OCI-LY3 (cell line): ENCODE measurements around the gene PRDX6.

ENCODE experiments used
- H2AFZ ChIP-seq: fragments of 200-600, 300-600 bp; shearing (Covaris generic); 2 replicates; pipeline ENCODE4 v1.6.0; 2014; ENCODE audit warnings: antibody characterized with exemption, low read depth, low read length
- H3K27ac ChIP-seq: fragments of 200-600, 300-600 bp; sonication (generic); 2 replicates; pipeline ENCODE4 v1.5.1; 2014; ENCODE audit warnings: mild to moderate bottlenecking, low read length, moderate library complexity, mixed read lengths
- H3K27me3 ChIP-seq: fragments of 200-600, 300-600 bp; sonication (generic); 2 replicates; pipeline ENCODE4 v1.6.1; 2014; ENCODE audit warnings: low read depth, low read length, mixed read lengths
- H3K36me3 ChIP-seq: fragments of 200-600, 300-600 bp; sonication (generic); replicated peaks from 2 replicates; pipeline ENCODE3; 2014; ENCODE audit warnings: low read depth, low read length, mixed read lengths
- H3K4me1 ChIP-seq: fragments of 300-600, 200-600 bp; sonication (generic); 2 replicates; pipeline ENCODE4 v1.6.1; 2014; ENCODE audit warnings: low read length, mixed read lengths
- H3K4me2 ChIP-seq: fragments of 200-600, 300-600 bp; sonication (generic); 2 replicates; pipeline ENCODE4 v1.6.1; 2014; ENCODE audit warnings: low read length, mixed read lengths
- H3K4me3 ChIP-seq: fragments of 300-600, 200-600 bp; sonication (generic); 2 replicates; pipeline ENCODE4 v1.5.1; 2014; ENCODE audit warnings: antibody characterized with exemption, mild to moderate bottlenecking, low read length, moderate library complexity
- H3K79me2 ChIP-seq: fragments of 300-600, 200-600 bp; shearing (Covaris generic); 2 replicates; pipeline ENCODE4 v1.6.1; 2014; ENCODE audit warnings: mild to moderate bottlenecking, low read length, mixed read lengths
- H3K9ac ChIP-seq: fragments of 300-600, 200-600 bp; shearing (Covaris generic); 2 replicates; pipeline ENCODE4 v1.6.0; 2014; ENCODE audit warnings: mild to moderate bottlenecking, low read length, moderate library complexity
- H3K9me3 ChIP-seq: fragments of 200-600, 300-600 bp; shearing (Covaris generic); 2 replicates; pipeline ENCODE4 v1.6.1; 2014; ENCODE audit warnings: low read length, mixed read lengths; ENCODE audit not compliant: insufficient read depth
- H4K20me1 ChIP-seq: fragments of 200-600, 300-600 bp; sonication (generic); 2 replicates; pipeline ENCODE4 v1.6.1; 2016; ENCODE audit warnings: low read length, mixed read lengths; ENCODE audit not compliant: insufficient read depth
- EZH2phosphoT487 ChIP-seq: fragments of 200-600 bp; shearing (Covaris generic); IDR thresholded peaks from 2 replicates; pipeline ENCODE4 v1.6.1; 2018; ENCODE audit warnings: antibody characterized with exemption, mixed run types, low read depth
- TF ChIP-seq, protein P1 (sequence below): fragments of 200-600, 300-600 bp; sonication (generic); IDR thresholded peaks from 2 replicates; pipeline ENCODE4 v1.5.1; 2014; ENCODE audit warnings: antibody characterized with exemption, low read length, low read depth

PRDX6 gene

DNA sequence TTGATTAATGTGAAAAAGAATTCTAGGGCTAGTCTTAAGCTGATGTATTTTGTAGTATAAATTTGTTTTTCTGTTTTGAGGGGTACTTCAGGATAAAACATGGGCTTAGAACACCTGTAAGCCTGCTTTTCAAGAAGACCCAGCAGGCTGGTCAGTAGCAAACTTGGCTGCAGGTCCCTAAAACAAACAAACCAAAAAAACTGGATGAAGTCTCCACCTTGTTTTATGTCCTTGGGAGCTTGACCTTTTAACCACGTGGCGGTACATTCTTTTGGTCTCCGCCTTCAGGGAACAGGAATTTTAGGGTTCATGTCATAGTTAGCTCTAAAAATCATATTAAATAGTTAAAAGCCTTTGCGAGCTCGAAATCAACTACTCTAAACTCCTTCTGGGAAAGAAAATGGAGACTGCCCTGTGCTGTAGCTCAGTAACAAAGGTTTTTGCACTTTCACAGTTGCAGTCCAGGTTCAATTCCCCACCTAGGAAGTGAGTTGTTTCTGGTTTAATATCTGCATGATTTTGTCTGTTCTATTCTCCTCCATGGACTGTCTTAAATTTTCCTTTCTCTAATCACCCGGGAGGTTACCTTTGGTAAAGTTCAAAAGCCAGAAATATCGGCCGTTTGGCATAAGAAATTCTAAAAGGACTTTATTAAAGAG lies 18.6 kb downstream of the PRDX6 start:
- no peak overlapping the region for H3K4me3 ChIP-seq
- TF ChIP-seq, protein P1, sequence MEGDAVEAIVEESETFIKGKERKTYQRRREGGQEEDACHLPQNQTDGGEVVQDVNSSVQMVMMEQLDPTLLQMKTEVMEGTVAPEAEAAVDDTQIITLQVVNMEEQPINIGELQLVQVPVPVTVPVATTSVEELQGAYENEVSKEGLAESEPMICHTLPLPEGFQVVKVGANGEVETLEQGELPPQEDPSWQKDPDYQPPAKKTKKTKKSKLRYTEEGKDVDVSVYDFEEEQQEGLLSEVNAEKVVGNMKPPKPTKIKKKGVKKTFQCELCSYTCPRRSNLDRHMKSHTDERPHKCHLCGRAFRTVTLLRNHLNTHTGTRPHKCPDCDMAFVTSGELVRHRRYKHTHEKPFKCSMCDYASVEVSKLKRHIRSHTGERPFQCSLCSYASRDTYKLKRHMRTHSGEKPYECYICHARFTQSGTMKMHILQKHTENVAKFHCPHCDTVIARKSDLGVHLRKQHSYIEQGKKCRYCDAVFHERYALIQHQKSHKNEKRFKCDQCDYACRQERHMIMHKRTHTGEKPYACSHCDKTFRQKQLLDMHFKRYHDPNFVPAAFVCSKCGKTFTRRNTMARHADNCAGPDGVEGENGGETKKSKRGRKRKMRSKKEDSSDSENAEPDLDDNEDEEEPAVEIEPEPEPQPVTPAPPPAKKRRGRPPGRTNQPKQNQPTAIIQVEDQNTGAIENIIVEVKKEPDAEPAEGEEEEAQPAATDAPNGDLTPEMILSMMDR, result no peak
- no peak for TF ChIP-seq EZH2phosphoT487
- H4K20me1 ChIP-seq, result no peaks in the 10 kb centered on the region
- H3K27ac ChIP-seq, result no peak overlapping the region
- no peaks in the 10 kb centered on the region for H3K9me3 ChIP-seq
- H2AFZ ChIP-seq, result no peak overlapping the region
- no peaks in the 10 kb centered on the region for H3K4me1 ChIP-seq
- no peaks in the 10 kb centered on the region for H3K27me3 ChIP-seq
- H3K4me2 ChIP-seq, result no peak overlapping the region
- no peak overlapping the region for H3K9ac ChIP-seq
- H3K79me2 ChIP-seq, result no peaks in the 10 kb centered on the region
- H3K36me3 ChIP-seq, result no peaks in the 10 kb centered on the region

DNA sequence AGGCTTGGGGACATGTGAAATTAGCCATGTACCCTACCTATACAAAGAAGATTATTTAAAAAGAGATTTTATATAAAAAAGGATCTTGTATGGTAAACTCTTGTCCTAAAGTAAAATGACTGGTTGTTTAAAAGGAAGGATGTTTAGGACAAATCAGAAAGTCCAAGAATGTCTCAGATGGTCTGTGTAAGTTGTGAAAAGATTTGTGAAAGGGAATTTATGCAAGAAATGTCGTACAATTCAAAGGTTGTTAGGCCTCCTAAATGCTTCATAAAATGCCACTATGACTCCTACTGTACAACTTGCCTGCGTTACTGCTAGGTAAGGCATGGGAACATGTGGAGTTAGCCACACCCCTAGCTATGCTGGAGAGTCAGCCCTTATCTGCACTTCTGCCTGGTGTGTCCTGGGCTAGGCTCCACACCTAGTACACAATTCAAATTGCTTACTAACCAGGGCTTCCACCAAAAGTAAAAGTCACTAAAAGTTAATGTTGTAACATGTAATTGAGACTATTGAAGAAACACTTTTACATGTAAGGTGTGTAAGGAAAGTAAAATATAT lies 19.7 kb downstream of the PRDX6 start:
- Histone ChIP-seq H3K9ac (no peak overlapping the region), H3K27ac (no peak overlapping the region), H3K36me3 (no peaks in the 10 kb centered on the region), H3K4me1 (no peaks in the 10 kb centered on the region), H3K79me2 (no peaks in the 10 kb centered on the region), H3K9me3 (no peaks in the 10 kb centered on the region), H4K20me1 (no peaks in the 10 kb centered on the region), H3K4me3 (no peak overlapping the region), H3K27me3 (no peaks in the 10 kb centered on the region), H2AFZ (no peak overlapping the region), H3K4me2 (no peak overlapping the region)
- TF ChIP-seq, protein P1, result no peak
- TF ChIP-seq EZH2phosphoT487, result no peak

- Histone ChIP-seq H3K4me2 (no peak overlapping the region), H3K36me3 (no peaks in the 10 kb centered on the region), H3K4me3 (no peak overlapping the region), H3K9me3 (no peaks in the 10 kb centered on the region), H3K4me1 (peaks cover 5% of the 10 kb centered on the region), H3K79me2 (no peaks in the 10 kb centered on the region), H2AFZ (no peak overlapping the region), H3K9ac (no peak overlapping the region), H3K27ac (no peak overlapping the region), H3K27me3 (no peaks in the 10 kb centered on the region), H4K20me1 (no peaks in the 10 kb centered on the region)
- no peak for TF ChIP-seq EZH2phosphoT487
- TF ChIP-seq, protein P1, result no peak
Measured at GRCh38 chr1:173499729-173500128, 22.6 kb downstream of the PRDX6 start.

DNA sequence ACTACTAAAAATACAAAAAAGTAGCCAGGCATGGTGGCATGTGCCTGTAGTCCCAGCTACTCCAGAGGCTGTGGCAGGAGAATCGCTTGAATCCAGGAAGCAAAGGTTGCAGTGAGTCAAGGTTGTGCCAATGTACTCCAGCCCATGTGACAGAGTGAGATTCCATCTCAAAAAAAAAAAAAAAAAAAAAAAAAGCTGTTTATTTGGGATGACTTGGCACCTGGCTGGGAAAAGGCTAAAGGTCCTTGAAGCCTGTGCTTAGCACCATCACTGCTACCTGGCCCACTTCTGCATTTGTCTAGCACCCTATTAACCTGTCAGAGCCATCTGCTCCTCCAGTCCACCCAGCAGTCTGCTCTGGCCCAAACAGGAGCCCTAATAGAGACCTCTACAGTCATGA lies 25.0 kb downstream of the PRDX6 start:
- H3K4me1 ChIP-seq, result peaks cover 5% of the 10 kb centered on the region
- no peaks in the 10 kb centered on the region for H4K20me1 ChIP-seq
- no peak overlapping the region for H3K4me2 ChIP-seq
- H3K79me2 ChIP-seq, result no peaks in the 10 kb centered on the region
- TF ChIP-seq, protein P1, result no peak
- TF ChIP-seq EZH2phosphoT487, result no peak
- H3K27ac ChIP-seq, result no peak overlapping the region
- no peak overlapping the region for H3K4me3 ChIP-seq
- no peaks in the 10 kb centered on the region for H3K9me3 ChIP-seq
- H3K36me3 ChIP-seq, result no peaks in the 10 kb centered on the region
- H2AFZ ChIP-seq, result no peak overlapping the region
- no peaks in the 10 kb centered on the region for H3K27me3 ChIP-seq
- H3K9ac ChIP-seq, result no peak overlapping the region
